Activated T-cell treated with anti-CD3 and anti-CD28 coated beads for 1 hour (primary cell): ENCODE results near the gene MCM9.
A peak's percentile ranks its signal among the peaks of the same experiment; 100 is the strongest.

Source experiments
- DNase-seq: peaks from one replicate; pipeline ENCODE4 v3.0.0-alpha.2; 2020; ENCODE audit warnings: low read depth

The MCM9 gene

GRCh38 chr6:118932421-118932820, 2.5 kb downstream of the MCM9 start:
- DNase-seq: no peak

- DNase-seq: no peak
Measured at GRCh38 chr6:118931436-118931835, 3.5 kb downstream of the MCM9 start.

GRCh38 chr6:118930680-118931079, 4.3 kb downstream of the MCM9 start:
- DNase-seq: no peak

GRCh38 chr6:118923035-118923434, 11.9 kb downstream of the MCM9 start:
- no peak for DNase-seq

- DNase-seq: no peak
Measured at GRCh38 chr6:118921084-118921483, 13.9 kb downstream of the MCM9 start.

- DNase-seq: no peak
Measured at GRCh38 chr6:118918329-118918725, 16.6 kb downstream of the MCM9 start.

- DNase-seq: no peak
Measured at GRCh38 chr6:118917546-118918328, 17.2 kb downstream of the MCM9 start.

- no peak for DNase-seq
Measured at GRCh38 chr6:118914598-118914997, 20.4 kb downstream of the MCM9 start.

- DNase-seq: no peak
Measured at GRCh38 chr6:118913161-118913560, 21.8 kb downstream of the MCM9 start.

- DNase-seq: no peak
Measured at GRCh38 chr6:118912646-118913045, 22.3 kb downstream of the MCM9 start.

GRCh38 chr6:118908441-118908840, 26.5 kb downstream of the MCM9 start:
- DNase-seq: no peak

GRCh38 chr6:118905851-118906250, 29.1 kb downstream of the MCM9 start:
- no peak for DNase-seq

- DNase-seq: no peak
Measured at GRCh38 chr6:118905084-118905483, 29.9 kb downstream of the MCM9 start.

- no peak for DNase-seq
Measured at GRCh38 chr6:118903691-118904090, 31.3 kb downstream of the MCM9 start.

GRCh38 chr6:118903138-118903537, 31.8 kb downstream of the MCM9 start:
- DNase-seq: no peak

GRCh38 chr6:118902726-118903125, 32.2 kb downstream of the MCM9 start:
- DNase-seq: no peak

GRCh38 chr6:118899948-118900347, 35.0 kb downstream of the MCM9 start:
- DNase-seq: no peak

- DNase-seq: no peak
Measured at GRCh38 chr6:118897386-118897785, 37.6 kb downstream of the MCM9 start.

- DNase-seq: no peak
Measured at GRCh38 chr6:118896339-118897136, 38.4 kb downstream of the MCM9 start.

- no peak for DNase-seq
Measured at GRCh38 chr6:118895859-118896258, 39.1 kb downstream of the MCM9 start.

- DNase-seq: no peak
Measured at GRCh38 chr6:118895261-118895560, 39.7 kb downstream of the MCM9 start.

- DNase-seq: peak; percentile 41
Measured at GRCh38 chr6:118894425-118895260, 40.3 kb downstream of the MCM9 start.
